ENCODE data around the gene RPL7L1. TPM values are rescaled to one million over a fixed set of nuclear protein-coding genes. Genes with fewer than 3 reads are reported as not detected.

RPL7L1 gene
- total and polyA plus RNA-seq, 2 of the 13 experiments (the other 11 are each of a cell fraction or from before 2014, with no cell fraction given) = 51.6 to 179 TPM

- TF ChIP-seq SKIL (CRISPR knock-in tag; IDR thresholded peaks at IDR 0.05; ENCODE audit: borderline replicate concordance) (no peak), RBAK (CRISPR knock-in tag; IDR thresholded peaks at IDR 0.05) (0 out of 2 replicates have a peak, but pooled peaks have one; percentile 22), ZNF33B (CRISPR knock-in tag; IDR thresholded peaks at IDR 0.05) (peak; percentile 72; the same call in 1 of the 2 replicates), MIXL1 (CRISPR knock-in tag; IDR thresholded peaks at IDR 0.05) (no peak), ZNF691 (CRISPR knock-in tag; IDR thresholded peaks at IDR 0.05; ENCODE audit: borderline replicate concordance, low read depth) (peak; percentile 86), ZNF333 (CRISPR knock-in tag; IDR thresholded peaks at IDR 0.05; ENCODE audit: borderline replicate concordance) (no peak)
Observed at GRCh38 chr6:42938428-42938796, 59.0 kb downstream of the RPL7L1 start (continued).

GRCh38 chr6:42938987-42939809 lies 59.8 kb downstream of the RPL7L1 start:
- peak; percentile 86 for DNase-seq (ENCODE audit: low spot score)
- ATAC-seq = peak; percentile 87
- intact Hi-C loops (cut with micrococcal nuclease; ENCODE audit: unreplicated experiment) (loop anchor here (5.0 kb wide), 1 partner anchor 37 kb away; no protein-coding TSS in a partner anchor), in situ Hi-C loops (cut with HindIII; ENCODE audit: extremely low pct_ligation_motif_present, low pct_unique_long_range_greater_than_20kb) (no loop called here)
- Histone ChIP-seq H3K4me1 (ENCODE audit: insufficient read depth, low read length) (peaks cover 64% of the 10 kb centered on the region), H3K27ac (ENCODE audit: extremely low read length, insufficient read depth, low read length) (peak overlapping the region; percentile 81), H3K79me2 (ENCODE audit: insufficient read depth, low read length) (peaks cover 2% of the 10 kb centered on the region), H3K36me3 (replicated peaks in 1 of 2; ENCODE audit: control insufficient read depth in 1 of 2, insufficient read depth in 2 of 2, low read length in 2 of 2) (peaks cover 12 to 35% of the 10 kb centered on the region in 2 experiments), H3K27me3 (ENCODE audit: control insufficient read depth in 1 of 2, insufficient read depth in 2 of 2, low read length in 2 of 2) (no peaks in the 10 kb centered on the region), H3K4me2 (ENCODE audit: low read depth, low read length) (peak overlapping the region; percentile 57), H3K4me3 (replicated peaks in 1 of 3; ENCODE audit: insufficient read depth in 1 of 3, low read depth in 2 of 3, low read length in 3 of 3) (peak overlapping the region in 1 of 3 experiments; percentile 20; a peak in 1 of 6 replicates), H2AFZ (ENCODE audit: low read length) (no peak overlapping the region), H3K9ac (ENCODE audit: insufficient read depth, low read depth, low read length) (no peak overlapping the region; the same call in 1 of the 2 replicates), H4K20me1 (ENCODE audit: insufficient read depth, low read length) (no peaks in the 10 kb centered on the region), H3K9me3 (ENCODE audit: low read length) (no peaks in the 10 kb centered on the region)
- WGBS (ENCODE audit: low lambda C conversion rate) = 18% methylated on average over 9 of the region's 9 CpGs
- CTCF ChIA-PET (ENCODE audit: low intra/inter-chr PET ratio, low total read pairs) = interaction anchor here (1.2 kb wide), 1 partner anchor 26 kb away, joined by 3 read pairs; no protein-coding TSS in a partner anchor
- POLR2A ChIA-PET = interaction anchor here (0.9 to 5.0 kb wide), 12 partner anchors 9 to 121 kb away, joined by 3 to 56 read pairs (median 6); partner anchors contain the start of genes CNPY3, GNMT, KLHDC3 and MEA1
- FAIRE-seq = peak; percentile 92
- BruUV-seq (replicated peaks) = no TSS peak
- TF ChIP-seq ARHGAP35 (CRISPR knock-in tag; IDR thresholded peaks at IDR 0.05; ENCODE audit: borderline replicate concordance) (0 out of 2 replicates have a peak, but pooled peaks have one; percentile 76), ZNF30 (CRISPR knock-in tag; IDR thresholded peaks at IDR 0.05) (no peak), TGIF2 (CRISPR knock-in tag; IDR thresholded peaks at IDR 0.05) (0 out of 2 replicates have a peak, but pooled peaks have one; percentile 25), BCLAF1 (IDR thresholded peaks at IDR 0.05) (no peak), MNT (IDR thresholded peaks at IDR 0.05) (0 out of 2 replicates have a peak, but pooled peaks have one; percentile 25)
